ENCODE results near the gene CDC42BPB. TPM values are rescaled to one million over a fixed set of nuclear protein-coding genes. Genes with fewer than 3 reads are reported as not detected.

Gene CDC42BPB
- total RNA-seq, 1 experiment from 2014 or later: 84.4 TPM

- CTCF ChIA-PET: no interaction called here
- POLR2A ChIA-PET: interaction anchor here (0.6 kb wide), 1 partner anchor 578 kb away, joined by 9 read pairs; no protein-coding TSS in a partner anchor
These were observed 143.8 kb downstream of the CDC42BPB start for GRCh38 chr14:102913341-102914211.

DNA sequence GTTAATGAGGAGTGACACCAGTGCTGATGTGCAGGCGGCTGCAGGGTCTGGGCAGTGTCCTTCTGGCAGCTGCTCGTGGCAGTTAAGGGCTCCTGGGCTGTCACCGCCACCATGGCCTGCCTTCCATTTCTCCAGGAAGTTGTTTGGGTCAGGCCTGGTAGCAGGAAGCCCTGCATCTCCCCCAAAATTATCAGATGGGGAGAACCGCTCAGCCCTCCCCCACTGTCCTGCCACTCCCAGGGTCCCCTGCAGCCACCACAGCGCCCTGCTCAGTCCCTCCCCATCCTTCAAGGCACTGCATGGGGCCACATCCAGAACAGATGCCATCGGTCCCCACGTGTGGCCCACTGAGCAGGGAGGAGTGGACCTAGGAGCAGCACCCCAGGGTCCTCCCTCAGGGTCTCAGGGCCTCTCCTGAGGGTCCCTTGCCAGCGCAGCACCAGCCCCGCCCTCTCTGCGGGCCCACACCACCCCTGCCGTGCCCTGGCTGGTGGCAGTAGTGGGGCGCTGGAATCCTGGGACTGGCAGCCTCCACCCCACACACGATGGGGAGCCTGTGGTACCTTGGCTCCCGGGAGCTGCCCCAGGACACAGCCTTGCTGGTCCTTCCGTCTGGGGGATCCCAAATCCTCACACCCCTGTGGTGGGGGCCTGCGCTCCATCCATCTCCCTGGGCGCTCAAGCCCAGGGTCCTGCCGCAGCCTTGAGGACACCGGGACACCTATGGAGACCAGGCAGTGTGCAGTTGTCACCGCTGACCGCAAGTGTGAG is 145.2 kb downstream of the CDC42BPB start:
- POLR2A ChIA-PET: no interaction called here
- no peak for ATAC-seq
- Histone ChIP-seq H3K4me3 (ENCODE audit: low read depth in 2 of 2, low read length in 2 of 2) (no peak overlapping the region), H3K9me3 (ENCODE audit: control insufficient read depth, insufficient read depth, low read depth, low read length) (no peaks in the 10 kb centered on the region), H3K4me1 (ENCODE audit: control insufficient read depth, insufficient read depth, low read length) (no peaks in the 10 kb centered on the region), H3K27ac (ENCODE audit: low read length) (no peak overlapping the region), H3K36me3 (ENCODE audit: control insufficient read depth, insufficient read depth, low read length) (no peaks in the 10 kb centered on the region), H3K27me3 (ENCODE audit: control insufficient read depth, insufficient read depth, low read length) (no peaks in the 10 kb centered on the region)
- in situ Hi-C loops (cut with HindIII; ENCODE audit: low pct_unique_long_range_greater_than_20kb, low sequenced_read_pairs) (no loop called here), intact Hi-C loops (cut with micrococcal nuclease; ENCODE audit: unreplicated experiment) (no loop called here)
- no peak for TF ChIP-seq SIN3A (IDR thresholded peaks at IDR 0.05; ENCODE audit: borderline replicate concordance, insufficient read depth, low read depth, low read length)
- TF ChIP-seq, protein P1, sequence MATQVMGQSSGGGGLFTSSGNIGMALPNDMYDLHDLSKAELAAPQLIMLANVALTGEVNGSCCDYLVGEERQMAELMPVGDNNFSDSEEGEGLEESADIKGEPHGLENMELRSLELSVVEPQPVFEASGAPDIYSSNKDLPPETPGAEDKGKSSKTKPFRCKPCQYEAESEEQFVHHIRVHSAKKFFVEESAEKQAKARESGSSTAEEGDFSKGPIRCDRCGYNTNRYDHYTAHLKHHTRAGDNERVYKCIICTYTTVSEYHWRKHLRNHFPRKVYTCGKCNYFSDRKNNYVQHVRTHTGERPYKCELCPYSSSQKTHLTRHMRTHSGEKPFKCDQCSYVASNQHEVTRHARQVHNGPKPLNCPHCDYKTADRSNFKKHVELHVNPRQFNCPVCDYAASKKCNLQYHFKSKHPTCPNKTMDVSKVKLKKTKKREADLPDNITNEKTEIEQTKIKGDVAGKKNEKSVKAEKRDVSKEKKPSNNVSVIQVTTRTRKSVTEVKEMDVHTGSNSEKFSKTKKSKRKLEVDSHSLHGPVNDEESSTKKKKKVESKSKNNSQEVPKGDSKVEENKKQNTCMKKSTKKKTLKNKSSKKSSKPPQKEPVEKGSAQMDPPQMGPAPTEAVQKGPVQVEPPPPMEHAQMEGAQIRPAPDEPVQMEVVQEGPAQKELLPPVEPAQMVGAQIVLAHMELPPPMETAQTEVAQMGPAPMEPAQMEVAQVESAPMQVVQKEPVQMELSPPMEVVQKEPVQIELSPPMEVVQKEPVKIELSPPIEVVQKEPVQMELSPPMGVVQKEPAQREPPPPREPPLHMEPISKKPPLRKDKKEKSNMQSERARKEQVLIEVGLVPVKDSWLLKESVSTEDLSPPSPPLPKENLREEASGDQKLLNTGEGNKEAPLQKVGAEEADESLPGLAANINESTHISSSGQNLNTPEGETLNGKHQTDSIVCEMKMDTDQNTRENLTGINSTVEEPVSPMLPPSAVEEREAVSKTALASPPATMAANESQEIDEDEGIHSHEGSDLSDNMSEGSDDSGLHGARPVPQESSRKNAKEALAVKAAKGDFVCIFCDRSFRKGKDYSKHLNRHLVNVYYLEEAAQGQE (IDR thresholded peaks at IDR 0.05; ENCODE audit: insufficient read depth in 1 of 2, low read depth in 2 of 2, low read length in 1 of 2): no peak
- TF ChIP-seq TCF7L2 (IDR thresholded peaks at IDR 0.05; ENCODE audit: low read depth, low read length): no peak
- TF ChIP-seq, protein P2, sequence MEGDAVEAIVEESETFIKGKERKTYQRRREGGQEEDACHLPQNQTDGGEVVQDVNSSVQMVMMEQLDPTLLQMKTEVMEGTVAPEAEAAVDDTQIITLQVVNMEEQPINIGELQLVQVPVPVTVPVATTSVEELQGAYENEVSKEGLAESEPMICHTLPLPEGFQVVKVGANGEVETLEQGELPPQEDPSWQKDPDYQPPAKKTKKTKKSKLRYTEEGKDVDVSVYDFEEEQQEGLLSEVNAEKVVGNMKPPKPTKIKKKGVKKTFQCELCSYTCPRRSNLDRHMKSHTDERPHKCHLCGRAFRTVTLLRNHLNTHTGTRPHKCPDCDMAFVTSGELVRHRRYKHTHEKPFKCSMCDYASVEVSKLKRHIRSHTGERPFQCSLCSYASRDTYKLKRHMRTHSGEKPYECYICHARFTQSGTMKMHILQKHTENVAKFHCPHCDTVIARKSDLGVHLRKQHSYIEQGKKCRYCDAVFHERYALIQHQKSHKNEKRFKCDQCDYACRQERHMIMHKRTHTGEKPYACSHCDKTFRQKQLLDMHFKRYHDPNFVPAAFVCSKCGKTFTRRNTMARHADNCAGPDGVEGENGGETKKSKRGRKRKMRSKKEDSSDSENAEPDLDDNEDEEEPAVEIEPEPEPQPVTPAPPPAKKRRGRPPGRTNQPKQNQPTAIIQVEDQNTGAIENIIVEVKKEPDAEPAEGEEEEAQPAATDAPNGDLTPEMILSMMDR (IDR thresholded peaks at IDR 0.05): no peak
- TF ChIP-seq POLR2AphosphoS5 (IDR thresholded peaks at IDR 0.05; ENCODE audit: low read depth, low read length): no peak
- CTCF ChIA-PET: no interaction called here
- no TSS peak for BruUV-seq (replicated peaks)
- no peak for DNase-seq (ENCODE audit: low read depth, low spot score)

More at GRCh38 chr14:102913341-102914211, 143.8 kb downstream of the CDC42BPB start:
- no peaks in the 10 kb centered on the region for H3K9me3 ChIP-seq (ENCODE audit: control insufficient read depth, insufficient read depth, low read depth, low read length)
- H3K27me3 ChIP-seq (ENCODE audit: control insufficient read depth, insufficient read depth, low read length): no peaks in the 10 kb centered on the region
- TF ChIP-seq TCF7L2 (IDR thresholded peaks at IDR 0.05; ENCODE audit: low read depth, low read length): no peak
- TF ChIP-seq SIN3A (IDR thresholded peaks at IDR 0.05; ENCODE audit: borderline replicate concordance, insufficient read depth, low read depth, low read length): no peak
- TF ChIP-seq, protein P1 (IDR thresholded peaks at IDR 0.05; ENCODE audit: insufficient read depth in 1 of 2, low read depth in 2 of 2, low read length in 1 of 2): no peak
- TF ChIP-seq POLR2AphosphoS5 (IDR thresholded peaks at IDR 0.05; ENCODE audit: low read depth, low read length): no peak
- TF ChIP-seq, protein P2 (IDR thresholded peaks at IDR 0.05): no peak
- no peak overlapping the region for H3K27ac ChIP-seq (ENCODE audit: low read length)
- no peak for ATAC-seq
- no TSS peak for BruUV-seq (replicated peaks)
- in situ Hi-C loops (cut with HindIII; ENCODE audit: low pct_unique_long_range_greater_than_20kb, low sequenced_read_pairs) (no loop called here), intact Hi-C loops (cut with micrococcal nuclease; ENCODE audit: unreplicated experiment) (no loop called here)
- DNase-seq (ENCODE audit: low read depth, low spot score): no peak
- H3K4me1 ChIP-seq (ENCODE audit: control insufficient read depth, insufficient read depth, low read length): no peaks in the 10 kb centered on the region
- H3K4me3 ChIP-seq (ENCODE audit: low read depth in 2 of 2, low read length in 2 of 2): no peak overlapping the region
- H3K36me3 ChIP-seq (ENCODE audit: control insufficient read depth, insufficient read depth, low read length): no peaks in the 10 kb centered on the region

All from Panc1 (cell line).